Stimulated activated CD8-positive, alpha-beta memory T cell treated with anti-CD3 and anti-CD28 coated beads, Interleukin-7, amount 100 ng/mL, for 48 hours (primary cell): ENCODE measurements around the gene TOLLIP.
A peak's percentile ranks its signal among the peaks of the same experiment; 100 is the strongest.
"Not testable (repeated sequence)": the region's sequence is repeated elsewhere in the genome, so short reads cannot be mapped to it uniquely, and the experiment has no call there.

ENCODE experiments used
- DNase-seq, 2 donors: peaks; one replicate each; pipeline ENCODE4 v3.0.0-alpha.2; 2020; ENCODE audit warnings: low read depth in 1 of 2; ENCODE audit errors: extremely low read depth in 1 of 2

The TOLLIP gene

GRCh38 chr11:1267441-1268100 lies 41.9 kb downstream of the TOLLIP start:
- DNase-seq = no peak

- not testable (repeated sequence) for DNase-seq
These were observed 42.5 kb downstream of the TOLLIP start for GRCh38 chr11:1266976-1267375.

- DNase-seq = not testable (repeated sequence)
These were observed 44.0 kb downstream of the TOLLIP start for GRCh38 chr11:1265480-1265879.

DNA sequence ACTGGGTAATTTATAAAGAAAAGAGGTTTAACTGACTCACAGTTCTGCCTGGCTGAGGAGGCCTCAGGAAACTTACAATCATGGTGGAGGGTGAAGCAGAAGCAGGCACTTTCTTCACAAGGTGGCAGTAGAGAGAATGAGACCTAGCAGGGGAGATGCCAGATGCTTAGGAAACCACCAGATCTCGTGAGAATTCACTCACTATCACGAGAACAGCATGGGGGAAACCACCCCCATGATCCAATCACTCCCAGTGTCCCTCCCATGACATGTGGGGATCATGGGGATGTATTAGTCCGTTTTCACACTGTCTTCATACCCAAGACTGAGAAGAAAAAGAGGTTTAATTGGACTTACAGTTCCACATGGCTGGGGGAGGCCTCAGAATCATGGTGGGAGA lies 45.0 kb downstream of the TOLLIP start:
- peak in 1 of 2 donors; percentile 21 for DNase-seq

- no peak for DNase-seq
These were observed 46.4 kb downstream of the TOLLIP start for GRCh38 chr11:1263010-1263409.

DNA sequence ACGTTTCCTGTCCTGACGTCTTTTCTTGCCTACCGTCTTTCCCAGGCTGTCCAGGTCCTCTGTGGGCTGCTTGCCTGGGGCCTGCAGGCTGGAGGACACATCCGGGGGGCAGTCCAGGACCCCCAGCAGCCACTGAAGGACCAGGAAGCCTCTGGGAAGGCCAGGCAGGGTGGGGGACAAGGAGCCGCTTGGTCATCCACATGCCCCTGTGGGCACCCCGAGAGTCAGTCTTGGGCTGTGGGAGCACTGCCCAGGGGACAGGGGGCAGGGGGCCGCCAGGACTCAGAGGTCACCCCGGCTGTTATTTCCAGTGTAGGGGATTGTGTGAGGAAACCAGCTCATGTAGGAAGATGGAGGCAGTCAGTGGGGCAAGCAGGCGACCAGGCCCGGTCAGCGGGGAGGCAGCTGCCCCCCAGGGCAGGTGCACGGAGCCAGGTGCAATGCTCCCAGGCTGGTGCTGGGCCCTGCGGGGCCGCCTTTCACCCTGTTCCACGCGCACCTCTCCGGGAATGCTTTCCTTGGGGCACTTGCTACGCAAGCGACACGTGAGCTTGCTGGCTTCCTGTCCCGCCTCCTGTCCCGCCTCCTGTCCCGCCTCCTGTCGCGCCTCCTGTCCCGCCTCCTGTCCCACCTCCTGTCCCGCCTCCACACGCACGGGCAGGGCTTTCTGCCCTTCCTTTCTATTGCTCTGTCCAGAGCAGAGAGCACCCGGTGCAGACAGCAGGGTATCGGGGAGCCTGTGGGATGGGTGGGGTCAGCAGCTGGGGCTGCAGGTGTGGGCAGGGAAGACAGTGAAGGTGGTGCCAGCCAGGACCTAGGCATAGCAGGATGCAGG lies 47.0 kb downstream of the TOLLIP start:
- DNase-seq = peak; percentile 64 to 84

DNA sequence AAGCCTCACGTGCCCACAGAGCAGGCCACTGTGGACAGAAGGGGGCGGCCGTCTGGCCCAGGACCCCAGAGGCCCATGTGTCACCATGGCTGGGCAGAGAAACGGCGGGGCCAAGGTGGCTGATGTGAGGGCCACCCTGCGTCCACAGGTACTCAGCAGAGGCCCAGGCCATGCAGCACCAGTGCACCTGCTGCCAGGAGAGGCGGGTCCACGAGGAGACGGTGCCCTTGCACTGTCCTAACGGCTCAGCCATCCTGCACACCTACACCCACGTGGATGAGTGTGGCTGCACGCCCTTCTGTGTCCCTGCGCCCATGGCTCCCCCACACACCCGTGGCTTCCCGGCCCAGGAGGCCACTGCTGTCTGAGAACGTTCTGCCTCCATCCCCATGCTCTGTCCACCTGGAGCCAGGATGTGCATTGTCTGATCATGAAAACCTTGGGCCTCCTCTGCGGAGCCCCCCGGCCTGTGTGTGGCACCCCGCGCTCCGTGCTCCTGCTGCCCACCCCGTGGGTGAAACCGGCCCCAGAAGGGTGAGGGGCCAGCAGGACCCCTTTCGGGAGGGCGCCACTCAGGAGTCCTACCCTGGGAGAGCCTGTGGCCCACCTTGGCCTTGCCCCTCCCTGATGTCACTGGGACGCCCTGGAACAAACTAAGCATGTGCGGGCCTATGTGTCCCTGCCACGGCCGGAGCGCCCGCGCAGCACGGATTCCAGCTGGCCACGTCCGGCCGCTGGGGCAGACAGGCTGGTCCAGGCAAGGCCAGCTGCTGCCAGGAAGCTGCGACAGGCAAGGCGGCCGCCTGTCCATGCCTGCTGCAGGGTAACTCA lies 48.0 kb downstream of the TOLLIP start:
- DNase-seq = no peak

DNA sequence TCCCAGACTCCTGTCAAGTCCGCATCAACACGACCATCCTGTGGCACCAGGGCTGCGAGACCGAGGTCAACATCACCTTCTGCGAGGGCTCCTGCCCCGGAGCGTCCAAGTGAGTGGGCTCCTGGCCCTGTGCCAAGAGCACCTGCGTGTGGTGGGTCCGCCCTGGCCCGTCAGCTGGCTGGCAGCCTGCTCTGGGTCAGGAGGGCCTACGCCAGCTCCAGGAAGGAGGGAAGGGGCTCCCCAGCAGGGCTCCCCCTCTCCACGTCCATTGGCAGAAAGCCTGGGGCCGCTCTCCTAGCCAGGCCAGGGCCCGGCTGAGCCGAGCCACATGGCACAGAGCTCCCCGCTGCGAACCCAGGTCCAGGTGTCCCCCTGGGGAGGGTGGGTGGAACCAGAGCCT lies 48.8 kb downstream of the TOLLIP start:
- DNase-seq = no peak

- peak; percentile 21 to 30 for DNase-seq
These were observed 49.4 kb downstream of the TOLLIP start for GRCh38 chr11:1260023-1260501.

GRCh38 chr11:1259561-1259960 lies 49.9 kb downstream of the TOLLIP start:
- DNase-seq = no peak

GRCh38 chr11:1259076-1259461 lies 50.4 kb downstream of the TOLLIP start:
- no peak for DNase-seq

GRCh38 chr11:1258401-1259075 lies 50.9 kb downstream of the TOLLIP start:
- DNase-seq = no peak

DNA sequence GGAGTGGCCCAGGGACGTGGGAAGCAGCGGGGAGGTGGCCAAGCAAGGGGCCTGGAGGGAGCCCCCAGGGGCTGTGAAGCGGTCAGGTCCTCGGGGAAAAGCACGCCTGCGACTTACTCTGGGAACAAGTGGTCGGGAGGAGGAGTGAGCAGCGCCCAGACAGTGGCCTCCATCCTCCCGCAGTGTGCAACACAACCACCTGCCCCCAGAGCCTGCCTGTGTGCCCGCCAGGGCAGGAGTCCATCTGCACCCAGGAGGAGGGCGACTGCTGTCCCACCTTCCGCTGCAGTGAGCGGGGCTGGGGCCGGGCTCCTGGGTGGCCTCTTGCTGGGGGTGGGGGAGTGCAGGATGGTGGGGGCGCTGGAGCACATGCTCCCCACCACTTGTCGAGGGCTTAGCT lies 51.5 kb downstream of the TOLLIP start:
- no peak for DNase-seq

DNA sequence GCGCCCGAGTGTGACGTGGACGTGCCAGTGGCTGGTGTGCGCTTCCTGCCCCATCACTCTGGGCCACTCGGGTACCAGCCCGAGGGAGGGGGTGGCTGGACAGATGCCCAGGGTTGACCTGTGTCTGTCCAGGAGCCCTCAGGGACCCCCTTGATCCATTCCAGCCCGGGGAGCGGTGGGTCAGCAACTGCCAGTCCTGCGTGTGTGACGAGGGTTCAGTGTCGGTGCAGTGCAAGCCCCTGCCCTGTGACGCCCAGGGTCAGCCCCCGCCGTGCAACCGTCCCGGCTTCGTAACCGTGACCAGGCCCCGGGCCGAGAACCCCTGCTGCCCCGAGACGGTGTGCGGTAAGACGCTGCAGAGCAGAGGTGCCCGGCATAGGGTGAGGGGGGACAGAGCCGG lies 52.1 kb downstream of the TOLLIP start:
- no peak for DNase-seq

DNA sequence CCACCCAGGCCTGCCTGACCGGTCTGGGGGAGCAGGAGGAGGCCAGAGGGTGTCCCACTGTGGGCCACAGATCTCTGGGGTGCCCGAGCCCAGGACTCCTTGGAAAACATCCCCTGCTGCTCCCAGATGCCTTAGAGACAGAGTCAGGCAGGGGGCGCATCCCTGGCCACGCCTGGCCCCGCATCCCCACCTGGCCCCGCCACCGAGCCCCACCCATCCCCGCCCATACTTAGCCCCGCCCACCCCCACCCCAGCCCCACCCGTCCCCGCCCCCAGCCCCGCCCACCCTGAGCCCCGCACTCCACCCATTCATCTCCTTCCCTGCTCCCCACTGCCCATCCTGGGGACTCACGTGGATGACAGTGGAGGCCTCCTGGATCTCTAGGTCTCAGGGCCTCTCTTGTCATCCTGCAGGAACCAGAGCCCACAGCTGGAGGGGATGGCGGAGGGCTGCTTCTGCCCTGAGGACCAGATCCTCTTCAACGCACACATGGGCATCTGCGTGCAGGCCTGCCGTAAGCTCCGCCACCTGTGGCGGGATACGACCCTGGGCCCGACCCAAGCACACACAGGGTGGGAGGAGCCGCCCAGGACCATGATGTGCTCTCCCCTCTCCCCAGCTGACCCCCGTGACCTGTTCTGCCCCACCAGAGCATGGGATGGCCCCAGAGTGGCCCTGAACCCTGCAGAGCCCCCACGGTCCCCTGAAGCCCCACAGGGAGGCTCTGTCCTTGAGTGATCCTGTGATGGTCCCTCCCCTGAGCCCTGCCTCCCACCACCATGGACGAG lies 53.0 kb downstream of the TOLLIP start:
- DNase-seq = no peak

DNA sequence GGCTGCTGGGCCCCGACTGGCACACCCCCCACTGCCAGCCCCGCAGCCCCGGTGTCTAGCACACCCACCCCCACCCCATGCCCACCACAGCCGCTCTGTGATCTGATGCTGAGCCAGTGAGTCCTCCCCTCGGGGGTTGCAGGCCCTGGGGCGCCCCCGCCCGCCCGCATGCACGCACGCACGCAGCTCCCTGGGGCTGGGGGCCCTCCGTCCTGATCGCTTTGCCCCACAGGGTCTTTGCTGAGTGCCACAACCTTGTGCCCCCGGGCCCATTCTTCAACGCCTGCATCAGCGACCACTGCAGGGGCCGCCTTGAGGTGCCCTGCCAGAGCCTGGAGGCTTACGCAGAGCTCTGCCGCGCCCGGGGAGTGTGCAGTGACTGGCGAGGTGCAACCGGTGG lies 54.3 kb downstream of the TOLLIP start:
- no peak for DNase-seq

- no peak for DNase-seq
These were observed 54.7 kb downstream of the TOLLIP start for GRCh38 chr11:1254733-1255132.

GRCh38 chr11:1254086-1254648 lies 55.3 kb downstream of the TOLLIP start:
- no peak for DNase-seq

DNA sequence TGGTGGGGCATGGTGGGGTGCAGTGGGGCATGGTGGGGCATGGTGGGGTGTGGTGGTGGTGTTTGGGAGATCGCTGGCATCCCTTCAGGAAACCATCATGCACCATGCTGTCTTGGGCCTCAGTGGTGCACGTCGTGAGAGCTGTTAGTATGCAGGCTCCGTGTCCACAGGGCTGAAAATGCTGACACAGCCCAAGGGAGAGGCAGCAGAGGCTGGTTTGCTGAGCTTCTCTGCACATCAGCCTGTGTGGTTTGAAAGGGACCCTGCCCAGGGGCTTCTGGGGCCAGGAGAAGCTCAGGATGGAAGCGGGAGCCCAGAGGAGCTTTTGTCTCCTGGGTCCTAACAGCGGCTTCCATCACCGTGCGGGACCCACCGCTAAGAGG lies 56.3 kb downstream of the TOLLIP start:
- no peak for DNase-seq
